Measurements from ENCODE around the gene ADAT3.

GRCh38 chr19:1912760-1913505, 7.7 kb downstream of the ADAT3 start:
- TF ChIP-seq, protein P1, sequence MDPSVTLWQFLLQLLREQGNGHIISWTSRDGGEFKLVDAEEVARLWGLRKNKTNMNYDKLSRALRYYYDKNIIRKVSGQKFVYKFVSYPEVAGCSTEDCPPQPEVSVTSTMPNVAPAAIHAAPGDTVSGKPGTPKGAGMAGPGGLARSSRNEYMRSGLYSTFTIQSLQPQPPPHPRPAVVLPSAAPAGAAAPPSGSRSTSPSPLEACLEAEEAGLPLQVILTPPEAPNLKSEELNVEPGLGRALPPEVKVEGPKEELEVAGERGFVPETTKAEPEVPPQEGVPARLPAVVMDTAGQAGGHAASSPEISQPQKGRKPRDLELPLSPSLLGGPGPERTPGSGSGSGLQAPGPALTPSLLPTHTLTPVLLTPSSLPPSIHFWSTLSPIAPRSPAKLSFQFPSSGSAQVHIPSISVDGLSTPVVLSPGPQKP (IDR thresholded peaks at IDR 0.05; ENCODE audit: borderline replicate concordance, low read depth, low read length): no peak
- TF ChIP-seq CTCF (conservative IDR thresholded peaks at IDR 0.05; ENCODE audit: low read depth, low read length) (no peak), RFX5 (IDR thresholded peaks at IDR 0.05; ENCODE audit: low read depth, low read length) (no peak), MAFK (IDR thresholded peaks at IDR 0.05; ENCODE audit: low read depth, low read length) (no peak), POLR2A (IDR thresholded peaks at IDR 0.05; ENCODE audit: low read depth, low read length) (no peak), CEBPB (IDR thresholded peaks at IDR 0.05; ENCODE audit: low read depth, low read length) (no peak), MAZ (IDR thresholded peaks at IDR 0.05; ENCODE audit: borderline replicate concordance, low read depth, low read length) (no peak), SMC3 (IDR thresholded peaks at IDR 0.05; ENCODE audit: low read depth, low read length) (no peak)
- TF ChIP-seq, protein P2, sequence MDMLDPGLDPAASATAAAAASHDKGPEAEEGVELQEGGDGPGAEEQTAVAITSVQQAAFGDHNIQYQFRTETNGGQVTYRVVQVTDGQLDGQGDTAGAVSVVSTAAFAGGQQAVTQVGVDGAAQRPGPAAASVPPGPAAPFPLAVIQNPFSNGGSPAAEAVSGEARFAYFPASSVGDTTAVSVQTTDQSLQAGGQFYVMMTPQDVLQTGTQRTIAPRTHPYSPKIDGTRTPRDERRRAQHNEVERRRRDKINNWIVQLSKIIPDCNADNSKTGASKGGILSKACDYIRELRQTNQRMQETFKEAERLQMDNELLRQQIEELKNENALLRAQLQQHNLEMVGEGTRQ (IDR thresholded peaks at IDR 0.05; ENCODE audit: low read depth, low read length): no peak

All from IMR-90 (cell line).